ENCODE measurements around the gene PNPLA7.
"Not testable (repeated sequence)": the region's sequence is repeated elsewhere in the genome, so short reads cannot be mapped to it uniquely, and the experiment has no call there.

PNPLA7 gene

DNA sequence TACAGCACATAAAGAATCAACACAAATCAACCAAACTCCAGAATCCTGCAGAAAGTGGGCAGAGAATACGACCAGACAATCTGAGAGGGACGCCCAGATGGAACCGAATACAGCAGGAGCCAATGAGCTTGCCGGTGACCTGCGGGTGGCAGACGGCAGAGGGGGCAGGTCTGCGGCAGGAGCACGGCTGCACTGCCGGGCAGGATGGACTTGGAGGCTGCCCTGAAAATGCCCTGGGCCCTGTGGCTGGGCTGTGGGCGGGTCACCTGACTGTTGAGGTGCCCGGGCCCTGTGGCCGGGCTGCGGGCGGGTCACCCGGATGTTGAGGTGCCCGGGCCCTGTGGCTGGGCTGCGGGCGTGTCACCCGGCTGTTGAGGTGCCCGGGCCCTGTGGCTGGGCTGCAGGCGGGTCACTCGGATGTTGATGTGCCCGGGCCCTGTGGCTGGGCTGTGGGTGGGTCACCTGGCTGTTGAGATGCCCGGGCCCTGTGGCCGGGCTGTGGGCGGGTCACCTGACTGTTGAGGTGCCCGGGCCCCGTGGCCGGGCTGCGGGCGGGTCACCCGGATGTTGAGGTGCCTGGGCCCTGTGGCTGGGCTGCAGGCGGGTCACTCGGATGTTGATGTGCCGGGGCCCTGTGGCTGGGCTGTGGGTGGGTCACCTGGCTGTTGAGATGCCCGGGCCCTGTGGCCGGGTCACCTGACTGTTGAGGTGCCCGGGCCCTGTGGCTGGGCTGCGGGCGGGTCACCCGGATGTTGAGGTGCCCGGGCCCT lies 36.2 kb downstream of the PNPLA7 start:
- not testable (repeated sequence) for DNase-seq (ENCODE audit: low read depth)

GRCh38 chr9:137513136-137513535 lies 37.1 kb downstream of the PNPLA7 start:
- not testable (repeated sequence) for DNase-seq (ENCODE audit: low read depth)

GRCh38 chr9:137511758-137512463 lies 38.3 kb downstream of the PNPLA7 start:
- no peak for DNase-seq (ENCODE audit: low read depth)

DNA sequence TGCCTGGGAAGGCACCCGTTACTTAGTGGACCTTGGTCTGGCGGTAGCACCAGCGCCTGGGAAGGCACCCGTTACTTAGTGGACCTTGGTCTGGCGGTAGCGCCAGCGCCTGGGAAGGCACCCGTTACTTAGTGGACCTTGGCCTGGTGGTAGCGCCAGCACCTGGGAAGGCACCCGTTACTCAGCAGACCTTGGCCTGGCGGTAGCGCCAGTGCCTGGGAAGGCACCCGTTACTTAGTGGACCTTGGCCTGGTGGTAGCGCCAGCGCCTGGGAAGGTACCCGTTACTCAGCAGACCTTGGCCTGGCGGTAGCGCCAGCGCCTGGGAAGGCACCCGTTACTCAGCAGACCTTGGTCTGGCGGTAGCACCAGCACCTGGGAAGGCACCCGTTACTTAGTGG lies 39.1 kb downstream of the PNPLA7 start:
- not testable (repeated sequence) for DNase-seq (ENCODE audit: low read depth)

GRCh38 chr9:137509198-137509597 lies 41.0 kb downstream of the PNPLA7 start:
- no peak for DNase-seq (ENCODE audit: low read depth)

DNA sequence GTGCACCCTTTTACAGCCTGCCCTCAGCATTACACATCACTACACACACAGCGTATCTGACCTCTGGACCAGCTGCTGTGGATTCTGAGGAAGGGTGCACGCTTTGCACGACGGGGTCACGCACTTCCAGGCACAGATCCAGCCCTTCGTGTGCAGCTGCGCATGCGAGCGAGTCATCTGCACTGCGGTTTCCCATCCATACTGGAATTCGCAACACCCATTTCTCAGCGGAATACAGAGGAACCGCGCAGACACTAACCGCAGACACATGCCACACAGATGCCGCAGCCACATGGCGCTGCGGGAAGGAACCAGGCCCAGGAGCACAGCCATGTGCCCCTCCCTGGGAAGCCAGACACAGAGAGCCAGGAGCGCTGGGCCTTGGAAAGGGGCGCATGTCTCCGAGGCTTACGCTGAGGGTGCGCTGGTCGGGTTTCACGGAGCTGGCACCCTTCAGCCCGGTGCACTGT lies 43.5 kb downstream of the PNPLA7 start:
- no peak for DNase-seq (ENCODE audit: low read depth)

- no peak for DNase-seq (ENCODE audit: low read depth)
Measured at GRCh38 chr9:137506274-137506673, 43.9 kb downstream of the PNPLA7 start.

- DNase-seq (ENCODE audit: low read depth) = no peak
Measured at GRCh38 chr9:137505421-137506140, 44.6 kb downstream of the PNPLA7 start.

DNA sequence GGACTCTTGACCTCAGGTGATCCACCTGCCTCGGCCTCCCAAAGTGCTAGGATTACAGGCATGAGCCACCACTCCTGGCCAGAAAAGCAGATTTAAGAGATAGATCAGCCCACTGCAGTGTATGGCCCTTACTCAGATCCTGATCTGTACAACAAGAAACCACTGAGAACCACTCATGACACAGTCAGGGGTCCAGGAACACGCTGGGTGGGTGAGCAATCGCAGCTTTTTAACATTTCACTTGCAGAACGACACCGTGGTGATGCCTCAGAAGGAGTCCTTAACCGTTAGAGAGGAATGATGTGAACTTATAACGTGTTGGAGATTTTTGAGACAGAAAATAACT lies 45.8 kb downstream of the PNPLA7 start:
- no peak for DNase-seq (ENCODE audit: low read depth)

GRCh38 chr9:137502008-137502911 lies 47.9 kb downstream of the PNPLA7 start:
- no peak for DNase-seq (ENCODE audit: low read depth)

GRCh38 chr9:137501457-137501856 lies 48.7 kb downstream of the PNPLA7 start:
- DNase-seq (ENCODE audit: low read depth) = no peak

- DNase-seq (ENCODE audit: low read depth) = no peak
Measured at GRCh38 chr9:137500666-137501397, 49.4 kb downstream of the PNPLA7 start.

- DNase-seq (ENCODE audit: low read depth) = no peak
Measured at GRCh38 chr9:137499858-137500661, 50.1 kb downstream of the PNPLA7 start.

- no peak for DNase-seq (ENCODE audit: low read depth)
Measured at GRCh38 chr9:137499416-137499815, 50.8 kb downstream of the PNPLA7 start.

DNA sequence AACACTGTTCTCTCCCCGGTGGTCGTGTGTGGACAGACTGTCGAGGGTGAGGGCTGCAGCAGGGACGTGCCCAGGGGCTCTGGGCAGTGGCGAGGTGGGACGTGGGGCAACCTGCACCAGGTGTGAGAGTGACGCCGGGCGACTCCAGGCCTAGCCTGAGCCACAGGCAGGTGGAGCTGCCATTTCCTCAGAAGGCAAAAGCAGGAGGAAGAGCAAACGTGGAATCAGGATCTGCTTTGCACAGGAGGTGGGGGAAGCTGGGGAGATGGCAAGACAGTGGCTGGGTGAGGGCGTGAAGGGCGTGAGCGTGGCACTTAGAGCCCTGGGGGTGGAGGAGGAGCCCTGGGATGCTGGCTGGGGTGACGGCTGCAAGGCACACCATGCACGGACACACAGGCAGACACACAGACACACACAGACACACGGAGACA lies 51.5 kb downstream of the PNPLA7 start:
- no peak for DNase-seq (ENCODE audit: low read depth)

- no peak for DNase-seq (ENCODE audit: low read depth)
Measured at GRCh38 chr9:137497921-137498719, 52.1 kb downstream of the PNPLA7 start.

DNA sequence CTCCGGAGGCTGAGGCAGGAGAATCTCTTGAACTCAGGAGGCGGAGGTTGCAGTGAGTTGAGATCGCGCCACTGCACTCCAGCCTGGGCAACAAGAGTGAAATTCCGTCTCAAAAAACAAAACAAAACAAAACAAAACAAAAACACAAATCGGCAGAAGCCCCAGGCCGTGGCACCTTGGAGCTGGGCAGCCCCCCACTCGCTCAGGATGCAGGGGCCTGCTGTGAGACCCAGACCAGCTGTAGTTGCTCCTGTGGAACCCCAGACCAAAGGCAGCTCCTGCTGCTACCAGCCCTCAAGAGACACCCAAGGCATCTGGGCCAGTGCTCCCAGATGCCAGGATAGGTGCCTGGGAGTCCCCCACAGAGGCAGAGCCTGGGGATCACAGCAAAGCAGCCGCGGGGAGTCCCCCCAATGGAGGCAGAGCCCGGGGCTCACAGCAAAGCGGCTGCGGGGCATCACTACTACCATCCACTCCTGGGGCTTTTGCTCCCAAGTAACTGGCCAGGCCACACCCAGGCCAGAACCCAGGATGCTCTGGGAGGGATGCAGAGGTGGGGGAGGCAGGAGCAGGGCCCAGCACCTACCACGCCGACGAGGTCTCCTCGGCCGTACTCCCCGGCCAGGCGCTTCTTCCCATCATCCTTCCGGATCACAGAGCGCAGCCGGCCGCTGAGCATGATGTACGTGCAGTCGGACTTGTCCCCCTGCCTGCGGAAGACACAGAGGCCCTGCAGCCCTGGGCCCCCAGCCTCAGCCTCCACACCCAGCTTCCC lies 53.4 kb downstream of the PNPLA7 start:
- DNase-seq (ENCODE audit: low read depth) = no peak

GRCh38 chr9:137494550-137495351 lies 55.5 kb downstream of the PNPLA7 start:
- DNase-seq (ENCODE audit: low read depth) = no peak
